GM19351 (cell line): ENCODE data around the gene KRT15.
A peak's percentile ranks its signal among the peaks of the same experiment; 100 is the strongest.

Experiments used
- ATAC-seq: cut with Tn5 transposase; IDR thresholded peaks from one replicate; pipeline ENCODE4 v1.9.1; 2021; ENCODE audit warnings: mild to moderate bottlenecking, moderate library complexity; ENCODE audit not compliant: unreplicated experiment

KRT15 gene

DNA sequence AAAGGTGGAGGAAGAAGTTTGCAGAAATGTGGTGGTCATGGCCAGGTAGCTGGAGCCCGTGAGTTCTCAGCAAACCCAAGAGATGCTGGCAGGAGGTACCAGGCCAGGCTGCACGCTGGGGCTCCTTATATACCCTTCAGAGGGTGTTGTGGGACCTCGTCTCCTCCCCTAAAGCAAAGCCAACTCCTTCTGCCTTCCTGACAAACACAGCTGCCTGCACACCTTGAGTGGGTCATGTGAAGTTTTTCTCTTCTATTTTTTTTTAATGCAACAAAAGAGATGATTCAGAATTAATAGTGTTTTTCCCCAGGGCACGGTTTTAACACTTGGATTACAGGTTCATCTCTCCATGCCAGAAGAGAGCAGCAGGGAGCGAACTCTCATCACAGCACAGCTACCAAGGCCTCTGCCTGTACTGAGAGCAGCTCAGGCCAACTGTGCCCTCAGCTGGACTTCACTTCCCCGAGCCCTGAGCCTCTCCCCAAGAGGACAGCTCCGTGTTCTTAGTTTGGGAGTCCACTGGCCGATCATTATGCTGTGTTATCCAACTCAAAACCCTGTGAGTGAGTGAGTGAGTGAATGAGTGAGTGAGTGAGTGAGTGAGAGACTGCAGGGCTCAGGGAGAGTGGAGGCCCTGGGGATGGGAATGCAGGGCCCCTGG, at the start of gene KRT15:
Gene KRT15 (minus strand): TSS at position 102 of the 661 bp plus-strand sequence. CDS start 63 bp downstream, at position 39.
- no peak for ATAC-seq

- ATAC-seq, result no peak
Measured at GRCh38 chr17:41567317-41567716, 48.6 kb upstream of the KRT15 start.

DNA sequence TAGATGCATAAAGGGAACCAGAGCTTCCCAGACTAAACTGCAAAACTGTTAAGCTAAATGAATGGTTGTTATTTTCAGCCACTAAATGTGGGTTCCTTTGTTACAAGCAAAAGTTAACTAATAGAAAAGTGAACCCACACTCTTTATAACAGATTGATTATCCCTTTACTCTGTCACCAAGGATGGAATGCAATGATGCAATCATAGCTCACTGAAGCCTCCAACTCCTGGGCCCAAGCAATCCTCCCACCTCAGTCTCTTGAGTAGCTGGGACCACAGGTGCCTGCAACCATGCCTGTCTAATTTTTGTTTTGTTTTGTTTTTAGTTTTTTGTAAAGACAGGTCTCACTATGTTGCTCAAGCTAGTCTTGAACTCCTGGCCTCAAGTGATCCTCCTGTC, 46.6 kb upstream of the KRT15 start:
- no peak for ATAC-seq

DNA sequence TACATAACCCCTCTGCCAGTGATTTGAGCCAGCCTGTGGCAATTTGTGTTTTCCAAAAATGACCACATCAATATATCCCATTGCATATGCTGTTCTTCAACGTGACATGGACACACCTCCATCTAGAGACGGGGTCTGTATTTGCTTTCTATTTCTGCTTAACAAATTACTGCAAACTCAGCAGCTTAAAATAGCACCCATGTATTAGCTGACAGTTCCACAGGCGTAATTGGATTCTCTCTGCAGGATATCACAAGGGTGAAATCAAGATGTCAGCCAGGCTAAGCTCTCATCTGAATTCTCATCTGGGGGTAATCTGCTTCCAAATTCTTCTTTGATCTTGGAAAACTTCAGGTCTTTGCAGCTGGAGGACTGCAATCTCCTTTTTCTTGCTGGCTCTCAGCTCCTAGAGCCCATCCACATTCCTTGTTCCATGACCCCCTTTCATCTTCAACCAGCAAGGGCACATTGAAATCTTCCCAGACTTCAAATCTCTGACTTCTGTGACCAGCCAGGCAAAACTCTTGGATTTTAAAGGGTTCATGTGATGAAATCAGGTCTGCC, 45.0 kb upstream of the KRT15 start:
- ATAC-seq, result no peak

DNA sequence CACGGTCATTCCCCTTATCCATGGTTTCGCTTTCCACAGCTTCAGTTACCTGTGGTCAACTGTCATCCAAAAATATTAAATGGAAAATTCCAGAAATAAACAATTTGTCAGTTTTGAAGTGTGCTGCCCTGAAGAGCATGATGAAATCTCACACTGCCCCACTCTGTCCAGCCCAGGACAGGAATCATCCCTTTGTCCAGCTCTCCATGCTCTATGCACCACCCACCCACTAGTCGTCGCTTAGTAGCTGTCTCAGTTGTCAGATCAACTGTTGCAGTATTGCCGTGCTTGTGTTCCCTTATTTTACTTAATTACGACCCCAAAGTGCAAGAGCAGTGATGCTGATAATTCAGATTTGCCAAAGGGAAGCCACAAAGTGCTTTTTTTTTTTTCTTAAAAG, 42.9 kb upstream of the KRT15 start:
- no peak for ATAC-seq

- no peak for ATAC-seq
Measured at GRCh38 chr17:41559548-41559947, 40.9 kb upstream of the KRT15 start.

DNA sequence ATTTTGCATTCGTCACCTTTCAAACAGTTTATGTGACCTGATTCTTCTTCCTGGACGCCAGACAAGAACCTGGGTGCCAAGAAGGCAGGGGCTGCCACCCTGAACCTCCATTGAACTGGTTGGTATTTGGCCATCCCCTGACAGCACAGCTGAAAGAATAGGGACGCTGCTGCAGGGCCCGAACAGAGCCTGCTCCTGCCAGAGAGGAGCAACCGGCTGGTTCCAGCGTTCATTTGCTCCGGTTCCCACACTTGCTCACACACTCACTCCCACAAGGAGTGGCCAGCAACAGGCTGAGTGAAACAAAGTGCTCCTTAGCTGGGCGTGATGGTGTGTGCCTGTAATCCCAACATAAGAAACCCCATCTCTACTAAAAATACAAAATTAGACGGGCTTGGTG, 38.2 kb upstream of the KRT15 start:
- ATAC-seq, result no peak

GRCh38 chr17:41556306-41556705, 37.6 kb upstream of the KRT15 start:
- no peak for ATAC-seq

GRCh38 chr17:41555105-41555887, 36.6 kb upstream of the KRT15 start:
- no peak for ATAC-seq

DNA sequence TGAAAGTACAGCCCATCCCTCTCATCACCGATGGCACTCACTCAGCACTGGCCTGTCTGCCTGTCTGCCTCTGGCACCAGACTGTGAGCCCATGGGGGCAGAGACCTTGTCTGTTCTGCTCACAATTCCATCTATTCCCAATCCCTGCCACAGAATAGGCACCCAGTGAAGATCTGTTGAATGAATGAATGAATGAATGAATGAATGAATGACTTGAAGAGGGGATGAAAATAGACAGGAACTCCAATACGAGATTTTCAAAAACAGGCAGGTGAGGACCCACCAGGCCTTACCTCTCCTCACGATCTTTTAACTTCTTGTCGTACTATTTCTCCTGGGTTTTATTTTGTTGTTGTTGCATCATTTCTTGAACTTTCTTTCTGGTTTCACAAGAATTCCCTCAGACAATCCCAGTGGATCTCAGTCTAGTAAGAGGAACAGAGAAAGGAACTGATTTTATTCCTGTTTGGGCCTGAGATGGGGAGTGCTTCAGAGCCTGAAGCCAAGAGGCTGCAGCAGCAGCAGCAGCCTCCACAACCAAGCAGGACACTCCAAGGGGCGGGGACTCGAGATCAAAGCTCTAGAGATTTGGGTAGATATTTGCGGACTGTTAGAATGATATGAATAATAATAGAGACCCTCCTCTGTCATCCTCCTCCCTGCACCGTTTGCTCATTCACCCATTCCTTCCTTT, 35.4 kb upstream of the KRT15 start:
- ATAC-seq, result no peak

- ATAC-seq, result no peak
Measured at GRCh38 chr17:41553176-41553575, 34.5 kb upstream of the KRT15 start.

GRCh38 chr17:41552455-41552854, 33.8 kb upstream of the KRT15 start:
- no peak for ATAC-seq

- no peak for ATAC-seq
Measured at GRCh38 chr17:41551365-41551764, 32.7 kb upstream of the KRT15 start.

DNA sequence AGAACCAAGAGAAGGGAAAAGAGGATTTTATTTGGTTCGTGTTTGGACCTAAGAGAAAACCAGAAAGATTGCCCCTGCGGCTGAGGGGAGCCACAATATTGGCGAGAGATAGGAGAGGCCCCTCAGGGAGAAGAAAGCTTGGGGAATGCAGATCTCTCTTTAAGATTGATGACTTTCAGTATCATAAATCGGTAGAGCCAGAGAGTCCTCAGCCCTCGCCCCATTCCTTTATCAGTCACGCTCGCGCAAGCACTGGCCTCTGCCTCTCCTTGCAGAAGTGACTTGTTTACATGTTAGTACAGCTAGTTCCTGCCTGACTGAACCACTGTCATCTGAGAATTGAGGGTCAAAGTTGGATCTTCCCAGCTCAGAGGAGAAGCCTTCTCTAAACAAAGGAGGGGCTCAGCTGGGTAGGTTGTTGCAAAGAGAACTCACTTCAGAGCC, 30.9 kb upstream of the KRT15 start:
- no peak for ATAC-seq

DNA sequence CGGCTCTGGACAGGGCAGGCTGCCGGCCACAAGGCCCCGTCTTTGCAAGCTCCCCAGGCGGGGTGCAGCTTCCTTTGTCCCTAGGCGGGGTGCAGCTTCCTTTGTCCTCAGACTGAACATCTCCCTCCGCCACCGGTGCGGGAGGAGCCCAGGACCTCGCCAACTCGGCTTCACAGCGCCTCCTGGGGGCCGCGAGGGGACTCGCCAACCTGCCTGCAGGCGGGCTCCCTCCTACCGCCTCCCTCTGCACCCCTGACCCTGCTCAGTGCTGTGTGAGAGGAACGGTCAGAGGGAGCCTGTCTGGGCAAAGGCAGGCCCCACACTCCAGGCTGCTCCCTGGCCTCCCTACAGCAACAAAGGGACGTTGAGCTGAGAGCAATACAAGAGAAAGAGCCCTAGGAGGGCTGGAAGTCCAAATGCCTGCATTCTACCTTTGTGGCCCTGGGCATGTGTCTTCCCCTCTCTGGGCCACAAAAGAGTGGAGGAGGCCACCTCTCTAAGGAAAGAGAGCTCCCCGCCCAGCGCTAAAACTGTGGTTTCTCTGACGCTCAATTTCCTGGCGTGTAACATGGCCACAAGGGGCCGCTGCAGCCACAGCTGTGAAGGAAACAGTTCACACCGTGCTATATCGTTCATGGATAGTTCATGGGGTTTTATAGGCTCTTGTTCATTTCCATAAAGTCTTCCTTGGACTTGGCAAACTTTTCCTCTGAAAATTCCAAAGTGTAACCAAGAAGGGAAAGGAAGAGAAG, 30.3 kb upstream of the KRT15 start:
- ATAC-seq, result peak; percentile 43

DNA sequence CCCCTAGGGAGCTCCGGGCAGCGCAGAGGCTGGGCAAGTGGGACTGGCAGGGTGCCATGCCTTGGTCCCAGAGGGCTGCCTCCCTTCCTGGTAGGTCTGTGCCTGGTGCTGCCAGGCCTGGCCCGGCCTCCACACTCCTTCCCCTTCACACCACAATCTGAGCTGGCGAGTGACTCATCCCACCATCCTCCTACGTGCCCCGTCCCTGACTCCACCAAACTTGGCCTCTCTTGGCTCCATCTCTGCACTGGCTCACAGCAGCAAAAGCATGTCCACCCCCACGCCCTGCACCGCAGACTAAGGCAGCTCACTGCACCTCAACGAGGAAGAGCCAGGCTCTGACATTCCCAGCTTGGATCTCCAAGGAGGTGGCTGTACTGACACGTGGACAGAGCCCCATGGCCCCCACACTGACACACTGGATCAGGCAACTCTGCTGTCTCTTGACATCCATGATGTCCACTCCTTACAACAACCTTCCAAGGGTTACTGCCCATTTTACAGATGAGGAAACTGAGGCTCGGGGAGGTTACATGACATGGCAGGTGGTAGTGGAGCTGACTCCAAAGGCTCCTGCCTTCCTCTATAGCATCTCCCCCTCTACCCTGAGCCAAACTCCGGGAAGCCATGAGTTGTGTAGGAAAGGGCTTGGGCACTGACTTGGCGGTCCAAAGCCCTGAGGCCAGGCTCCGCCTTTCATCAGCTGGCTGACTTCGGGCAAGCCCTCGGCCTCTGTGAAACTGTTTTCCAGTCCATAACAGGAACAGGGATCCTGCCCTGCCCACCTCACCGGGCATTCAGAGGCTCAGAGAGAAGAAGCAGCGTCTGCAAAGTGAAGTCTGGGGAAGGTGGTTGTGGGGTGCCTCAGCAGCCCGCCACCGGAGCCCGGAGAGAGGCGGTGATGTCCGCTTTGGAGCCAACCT, 29.5 kb upstream of the KRT15 start:
- no peak for ATAC-seq

DNA sequence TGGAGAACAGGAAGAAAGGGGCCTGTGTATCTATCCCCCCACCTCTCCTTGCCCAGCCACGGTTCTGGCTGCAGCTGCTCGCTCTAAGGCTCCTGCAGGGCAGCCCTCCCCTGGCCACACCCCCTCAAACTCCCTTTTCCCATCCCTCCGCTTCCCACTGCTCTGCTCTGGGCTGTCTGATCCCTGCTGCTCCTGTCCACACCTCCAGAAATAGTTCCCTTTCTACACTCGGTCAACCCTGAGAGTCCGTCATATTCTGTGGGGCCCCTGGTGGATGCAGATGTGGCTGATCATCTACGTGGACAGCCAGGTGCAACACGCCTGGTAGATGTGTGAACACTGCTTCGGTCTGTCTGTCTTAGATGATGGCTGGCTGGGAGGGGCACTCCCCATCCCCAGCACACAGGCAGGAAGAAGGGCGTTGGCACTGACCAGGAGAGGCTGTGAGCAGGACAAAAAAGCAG, 28.7 kb upstream of the KRT15 start:
- no peak for ATAC-seq

DNA sequence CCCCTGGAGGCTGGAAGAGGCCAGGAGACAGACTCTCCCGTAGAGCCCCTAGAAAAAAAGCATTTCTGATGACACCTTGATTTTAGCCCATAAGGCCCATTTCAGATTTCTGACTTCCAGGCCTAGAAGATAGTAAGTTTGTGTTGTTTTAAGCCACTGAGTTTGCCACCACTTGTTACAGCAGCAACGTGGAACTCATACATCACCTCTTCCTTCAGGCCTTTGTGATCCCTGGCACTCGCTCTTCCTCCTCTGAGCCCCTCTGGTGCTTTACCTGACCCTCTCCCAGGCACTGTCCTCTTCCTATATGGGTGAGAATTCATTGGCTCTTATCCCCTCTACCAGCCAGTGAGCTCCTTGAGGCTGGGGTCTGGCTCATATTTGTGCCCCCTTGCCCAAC, 28.1 kb upstream of the KRT15 start:
- ATAC-seq, result no peak

DNA sequence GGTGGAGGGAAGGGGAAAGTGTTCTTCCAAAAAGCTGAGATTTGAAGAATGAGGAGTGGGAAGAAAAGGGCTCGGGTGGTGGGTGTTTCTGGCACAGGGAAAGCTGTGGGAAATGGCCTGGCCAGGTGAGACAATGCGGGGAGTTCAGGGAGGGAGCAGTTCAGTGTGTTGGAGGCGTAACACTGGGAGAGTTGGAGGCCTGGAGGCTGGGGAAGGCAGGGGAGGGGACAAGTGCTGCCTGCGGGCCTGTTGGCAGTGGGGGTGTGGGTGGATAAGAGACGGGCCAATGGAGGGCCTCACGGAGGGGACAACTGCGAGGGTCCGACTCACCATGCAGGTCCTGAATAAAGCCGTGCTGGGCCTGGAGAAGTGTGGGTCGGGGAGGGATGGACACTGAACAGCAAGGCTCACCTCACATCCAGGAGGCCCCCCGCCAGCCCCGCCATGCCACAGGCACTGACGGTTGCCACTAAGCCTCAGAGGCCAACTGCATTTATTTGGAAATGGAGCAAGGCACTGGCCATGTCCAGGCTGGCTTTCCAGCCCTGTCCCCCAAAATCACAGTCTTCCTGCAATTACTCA, 27.2 kb upstream of the KRT15 start:
- no peak for ATAC-seq
